ENCODE data around the gene SCN7A.
"Not testable (repeated sequence)": the region's sequence is repeated elsewhere in the genome, so short reads cannot be mapped to it uniquely, and the experiment has no call there.

Gene SCN7A

GRCh38 chr2:166360426-166360825, 133.6 kb downstream of the SCN7A start:
- DNase-seq, result no peak

- not testable (repeated sequence) for DNase-seq
These were observed 136.1 kb downstream of the SCN7A start for GRCh38 chr2:166357950-166358321.

- DNase-seq, result no peak
These were observed 136.7 kb downstream of the SCN7A start for GRCh38 chr2:166357068-166357949.
